GM21619 (cell line): ENCODE measurements around the gene CD40.
A peak's percentile ranks its signal among the peaks of the same experiment; 100 is the strongest.
"Not testable (repeated sequence)": the region's sequence is repeated elsewhere in the genome, so short reads cannot be mapped to it uniquely, and the experiment has no call there.

Source experiments
- ATAC-seq: cut with Tn5 transposase; IDR thresholded peaks from one replicate; pipeline ENCODE4 v1.9.1; 2021; ENCODE audit not compliant: unreplicated experiment

Gene CD40

DNA sequence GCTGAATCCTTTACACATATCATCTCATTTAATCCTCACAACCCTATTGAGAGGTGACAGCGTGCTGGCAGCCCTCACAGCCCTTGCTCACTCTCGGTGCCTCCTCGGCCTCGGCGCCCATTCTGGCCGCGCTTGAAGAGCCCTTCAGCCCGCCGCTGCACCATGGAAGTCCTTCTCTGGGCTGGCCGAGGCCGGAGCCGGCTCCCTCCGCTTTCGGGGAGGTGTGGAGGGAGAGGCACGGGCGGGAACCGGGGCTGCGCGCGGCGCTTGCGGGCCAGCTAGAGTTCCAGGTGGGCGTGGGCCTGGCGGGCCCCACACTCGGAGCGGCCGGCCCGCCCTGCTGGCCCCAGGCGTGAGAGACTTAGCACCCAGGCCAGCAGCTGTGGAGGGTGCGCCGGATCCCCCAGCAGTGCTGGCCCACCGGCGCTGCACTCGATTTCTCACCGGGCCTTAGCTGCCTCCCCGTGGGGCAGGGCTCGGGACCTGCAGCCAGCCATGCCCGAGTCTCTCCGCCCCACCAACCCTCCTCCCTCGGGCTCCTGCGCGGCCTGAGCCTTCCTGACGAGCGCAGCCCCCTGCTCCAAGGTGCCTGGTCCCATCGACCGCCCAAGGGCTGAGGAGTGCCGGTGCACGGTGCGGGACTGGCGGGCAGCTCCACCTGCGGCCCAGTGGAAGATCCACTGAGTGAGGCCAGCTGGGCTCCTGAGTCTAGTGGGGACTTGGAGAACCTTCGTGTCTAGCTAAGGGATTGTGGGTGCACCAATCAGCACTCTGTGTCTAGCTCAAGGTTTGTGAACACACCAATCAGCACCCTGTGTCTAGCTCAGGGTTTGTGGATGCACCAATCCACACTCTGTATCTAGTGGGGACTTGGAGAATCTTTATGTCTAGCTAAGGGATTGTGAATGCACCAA is 26.2 kb upstream of the CD40 start:
- ATAC-seq = not testable (repeated sequence)

DNA sequence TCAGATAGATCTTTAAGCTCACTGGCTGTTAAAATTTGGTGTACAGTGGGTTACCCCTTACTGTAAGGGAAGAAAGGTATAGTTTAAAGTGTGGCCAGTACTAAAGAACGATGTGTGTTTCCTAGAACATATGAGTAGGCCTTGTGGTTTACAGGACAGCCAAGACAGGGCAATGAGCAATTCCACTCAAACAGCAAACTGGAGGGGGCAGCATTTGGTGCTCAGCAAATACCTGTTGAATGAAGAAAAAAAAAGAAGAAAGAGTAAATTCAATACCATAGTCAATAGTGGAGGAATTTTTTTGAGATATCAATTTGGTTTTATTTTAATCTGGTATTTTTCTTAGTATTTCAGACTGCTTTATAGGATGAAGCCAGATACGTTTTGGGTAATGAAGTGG is 24.6 kb upstream of the CD40 start:
- ATAC-seq = no peak

DNA sequence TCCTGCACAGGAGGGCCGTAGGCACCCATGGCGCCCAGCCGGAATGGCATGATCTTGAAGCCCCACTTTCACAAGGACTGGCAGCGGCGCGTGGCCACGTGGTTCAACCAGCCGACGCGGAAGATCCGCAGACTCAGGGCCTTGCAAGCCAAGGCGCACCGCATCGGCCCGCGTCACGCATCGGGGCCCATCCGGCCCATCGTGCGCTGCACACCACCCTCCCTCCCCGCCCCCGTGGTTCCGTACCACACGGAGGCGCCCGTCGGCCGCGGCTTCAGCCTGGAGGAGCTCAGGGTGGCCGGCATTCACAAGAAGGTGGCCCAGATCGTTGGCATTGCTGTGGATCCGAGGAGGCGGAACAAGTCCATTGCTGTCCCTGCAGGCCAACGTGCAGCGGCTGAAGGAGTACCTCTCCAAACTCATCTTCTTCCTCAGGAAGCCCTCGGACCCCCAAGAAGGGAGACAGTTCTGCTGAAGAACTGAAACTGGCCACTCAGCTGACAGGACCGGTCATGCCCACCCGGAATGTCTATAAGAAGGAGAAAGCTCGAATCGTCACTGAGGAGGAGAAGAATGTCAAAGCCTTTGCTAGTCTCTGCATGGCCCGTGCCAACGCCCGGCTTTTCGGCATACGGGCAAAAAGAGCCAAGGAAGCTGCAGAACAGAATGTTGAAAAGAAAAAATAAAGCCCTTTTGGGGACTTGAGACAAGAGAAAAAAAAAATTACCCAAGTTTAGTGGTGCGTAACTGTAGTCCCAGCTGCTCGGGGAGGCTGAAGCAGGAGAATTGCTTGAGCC is 18.4 kb upstream of the CD40 start:
- no peak for ATAC-seq

DNA sequence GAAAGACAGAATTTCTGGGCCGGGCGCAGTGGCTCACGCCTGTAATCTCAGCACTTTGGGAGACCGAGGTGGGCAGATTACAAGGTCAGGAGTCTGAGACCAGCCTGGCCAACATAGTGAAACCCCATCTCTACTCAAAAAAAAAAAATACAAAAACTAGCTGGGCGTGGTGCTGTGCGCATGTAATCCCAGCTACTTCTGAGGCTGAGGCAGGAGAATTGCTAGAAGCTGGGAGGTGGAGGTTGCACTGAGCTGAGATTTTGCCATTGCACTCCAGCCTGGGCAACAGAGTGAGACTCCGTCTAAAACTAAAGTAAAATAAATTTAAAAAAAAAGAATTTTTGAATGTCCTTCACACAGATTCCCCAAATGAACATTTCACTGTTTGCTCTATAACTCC is 17.7 kb upstream of the CD40 start:
- not testable (repeated sequence) for ATAC-seq

DNA sequence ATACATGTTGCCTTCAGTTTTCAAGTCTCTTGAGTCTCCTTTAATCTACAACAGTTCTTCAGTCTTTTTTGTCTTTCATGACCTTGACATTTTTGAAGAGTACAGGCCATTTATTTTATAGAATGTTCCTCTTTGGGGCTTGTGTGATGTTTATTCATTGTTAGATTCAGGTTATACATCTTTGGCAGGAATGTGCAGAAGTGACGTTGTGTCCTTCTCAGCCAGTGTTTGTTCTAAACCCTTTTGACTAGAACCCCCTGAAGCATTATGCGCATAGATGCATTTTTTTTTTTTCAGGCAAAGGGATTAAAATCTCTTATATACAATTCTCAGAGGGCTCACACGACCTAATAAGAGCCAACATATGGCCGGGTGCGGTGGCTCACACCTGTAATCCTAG is 17.1 kb upstream of the CD40 start:
- no peak for ATAC-seq

DNA sequence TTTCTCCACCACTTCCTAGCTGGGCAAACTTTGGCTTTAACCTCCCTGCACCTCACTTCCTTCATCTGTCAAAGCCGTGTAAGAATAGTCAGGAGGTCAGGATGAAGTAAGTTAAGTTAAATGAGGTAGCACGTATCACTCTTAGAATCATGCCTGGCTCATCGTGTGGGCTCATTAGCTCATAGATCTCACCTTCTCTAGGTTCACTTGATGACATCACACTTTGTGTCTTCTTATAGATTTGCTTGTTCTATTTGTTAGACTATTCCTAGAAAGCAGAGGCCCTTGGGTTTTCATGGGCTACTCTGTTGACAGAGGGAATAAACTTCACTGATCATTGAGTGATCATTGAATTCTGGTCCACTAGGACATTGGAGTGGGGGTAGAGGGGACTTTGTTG is 16.2 kb upstream of the CD40 start:
- no peak for ATAC-seq

DNA sequence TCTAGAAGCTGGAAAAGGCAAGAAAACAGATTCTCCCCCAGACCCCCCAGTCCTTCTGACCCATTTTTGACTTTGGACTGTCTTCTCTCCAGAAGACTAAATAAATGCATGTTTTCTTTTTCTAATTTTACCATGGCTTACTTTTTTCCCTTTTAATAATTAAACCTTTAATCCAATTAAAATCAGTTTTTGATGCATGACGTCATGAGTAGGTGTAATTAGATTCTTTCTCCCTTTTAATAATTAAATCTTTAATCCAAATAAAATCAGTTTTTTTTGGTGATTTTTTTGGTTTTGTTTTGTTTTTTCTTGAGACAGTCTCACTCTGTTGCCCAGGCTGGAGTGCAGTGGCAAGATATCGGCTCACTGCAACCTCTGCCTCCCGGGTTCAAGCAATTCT is 15.2 kb upstream of the CD40 start:
- ATAC-seq = no peak

DNA sequence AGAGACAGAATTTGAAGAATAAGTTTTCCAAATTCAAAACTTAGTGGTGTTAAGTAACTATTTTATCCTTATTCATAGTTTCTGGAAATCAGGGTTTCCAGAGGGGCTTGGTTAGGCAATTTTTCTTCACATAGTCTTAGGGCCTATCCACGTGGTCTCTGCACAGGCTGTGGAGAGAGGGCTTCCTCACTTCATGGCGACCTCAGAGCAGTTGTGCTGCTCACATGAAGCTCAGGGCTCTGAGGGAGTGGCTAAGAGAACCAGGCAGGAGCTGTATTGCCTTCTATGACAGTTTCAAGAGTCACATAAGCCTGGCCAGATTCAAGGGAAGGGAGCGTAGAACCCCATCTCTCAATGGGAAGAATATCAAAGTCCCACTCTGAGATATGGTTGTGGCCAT is 13.9 kb upstream of the CD40 start:
- ATAC-seq = no peak

DNA sequence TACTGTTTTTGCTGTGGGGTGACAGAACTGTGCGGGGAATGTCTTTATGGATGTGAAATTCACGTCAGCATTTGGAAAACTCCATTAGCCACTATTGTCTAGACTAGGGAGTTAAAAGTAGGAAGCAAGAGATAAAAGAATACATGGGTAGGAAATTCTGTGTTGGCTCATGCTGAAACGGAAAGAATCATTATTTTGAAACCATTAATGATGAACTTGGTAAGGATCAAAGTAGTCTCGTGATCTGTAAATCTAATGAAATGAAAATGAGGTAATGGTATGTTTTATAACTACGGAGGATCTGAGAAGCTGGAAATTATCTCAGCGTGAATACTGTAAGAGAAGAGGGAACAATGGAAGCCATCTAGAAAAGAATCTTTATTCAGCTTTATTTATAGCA is 11.1 kb upstream of the CD40 start:
- no peak for ATAC-seq

DNA sequence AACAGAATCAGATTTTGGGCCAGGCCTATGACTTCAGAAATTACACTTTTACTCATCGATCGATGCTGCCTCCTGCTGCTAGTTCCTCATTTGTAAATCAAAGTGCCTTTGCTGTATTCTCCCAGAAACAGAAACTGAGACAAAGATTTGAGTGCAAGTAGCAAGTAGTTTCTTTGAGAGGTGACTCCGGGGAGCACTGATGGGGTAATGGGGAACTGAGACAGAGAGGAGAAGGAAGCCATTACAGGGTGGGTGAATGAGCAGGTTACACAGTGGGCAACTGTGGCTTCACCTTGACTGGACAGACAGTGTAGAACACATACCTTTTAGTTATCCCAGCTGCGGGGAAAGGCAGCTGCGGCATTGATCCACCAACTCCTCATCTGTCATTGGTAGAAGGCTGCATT is 9.7 kb upstream of the CD40 start:
- peak; percentile 86 for ATAC-seq

DNA sequence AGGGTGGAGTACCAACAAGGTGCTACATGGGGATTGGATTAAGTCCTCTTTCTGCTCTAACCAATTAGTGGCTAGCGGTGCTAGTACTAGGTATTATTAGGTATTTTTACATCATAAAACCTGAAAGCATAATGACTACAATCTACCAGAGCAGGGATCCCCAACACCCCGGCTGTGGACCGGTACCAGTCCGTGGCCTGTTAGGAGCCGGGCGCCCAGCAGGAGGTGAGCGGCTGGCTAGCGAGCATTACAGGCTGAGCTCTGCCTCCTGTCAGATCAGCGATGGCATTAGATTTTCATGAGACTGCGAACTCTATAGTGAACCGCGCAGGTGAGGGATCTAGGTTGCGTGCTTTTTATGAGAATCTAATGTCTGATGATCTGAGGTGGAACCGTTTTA is 9.1 kb upstream of the CD40 start:
- no peak for ATAC-seq

DNA sequence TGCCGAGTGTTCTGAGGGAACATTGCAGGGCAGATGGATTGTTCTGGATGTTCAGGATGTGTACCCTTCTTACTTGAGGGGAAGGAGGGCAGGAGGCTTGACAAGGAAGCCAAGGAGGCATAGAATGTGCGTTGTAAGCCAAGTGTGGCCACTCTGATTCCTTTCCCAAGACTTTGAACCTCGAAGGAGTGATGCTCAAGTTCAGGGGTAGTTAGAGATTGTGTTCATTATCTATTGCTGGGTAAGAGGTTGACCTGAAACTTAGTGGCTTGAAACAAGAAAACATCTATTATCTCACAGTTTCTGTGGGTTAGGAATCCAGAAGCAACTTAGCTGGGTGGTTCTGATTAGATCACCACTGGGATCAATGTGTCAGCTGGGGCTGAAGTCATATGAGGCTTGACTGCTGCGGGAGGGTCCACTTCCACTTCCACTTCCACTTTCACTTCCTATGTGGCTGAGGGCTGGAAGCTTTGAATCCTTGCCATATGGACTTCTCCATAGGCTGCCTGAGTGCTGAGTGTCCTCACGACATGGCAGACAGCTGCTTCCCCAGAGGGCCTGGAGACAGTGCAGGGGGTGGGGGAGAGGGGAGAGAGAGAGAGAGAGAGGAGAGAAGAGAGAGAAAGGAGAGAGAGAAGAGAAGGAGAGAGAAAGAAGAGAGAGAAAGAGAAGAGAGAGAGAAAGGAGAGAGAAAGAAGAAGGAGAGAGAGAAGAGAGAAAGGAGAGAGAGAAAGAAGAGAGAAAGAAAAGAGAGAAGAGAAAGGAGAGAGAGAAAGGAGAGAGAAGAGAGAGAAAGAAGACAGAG is 6.9 kb upstream of the CD40 start:
- ATAC-seq = peak; percentile 45

DNA sequence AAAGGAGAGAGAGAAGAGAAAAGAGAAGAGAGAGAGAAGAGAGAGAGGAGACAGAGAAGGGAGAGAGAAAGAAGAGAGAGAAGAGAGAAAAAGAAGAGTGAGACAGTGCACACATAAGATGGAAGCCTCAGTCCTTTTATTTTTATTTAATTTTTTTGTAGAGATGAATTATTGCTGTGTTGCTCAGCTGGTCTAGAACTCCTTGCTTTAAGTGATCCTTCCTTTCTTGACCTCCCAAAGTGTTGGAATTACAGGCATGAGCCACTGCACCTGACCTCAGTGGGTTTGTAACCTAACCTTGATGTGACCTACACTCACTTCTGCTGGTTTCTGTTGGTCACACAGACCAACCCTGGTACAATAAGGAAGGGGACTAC is 6.3 kb upstream of the CD40 start:
- ATAC-seq = no peak

DNA sequence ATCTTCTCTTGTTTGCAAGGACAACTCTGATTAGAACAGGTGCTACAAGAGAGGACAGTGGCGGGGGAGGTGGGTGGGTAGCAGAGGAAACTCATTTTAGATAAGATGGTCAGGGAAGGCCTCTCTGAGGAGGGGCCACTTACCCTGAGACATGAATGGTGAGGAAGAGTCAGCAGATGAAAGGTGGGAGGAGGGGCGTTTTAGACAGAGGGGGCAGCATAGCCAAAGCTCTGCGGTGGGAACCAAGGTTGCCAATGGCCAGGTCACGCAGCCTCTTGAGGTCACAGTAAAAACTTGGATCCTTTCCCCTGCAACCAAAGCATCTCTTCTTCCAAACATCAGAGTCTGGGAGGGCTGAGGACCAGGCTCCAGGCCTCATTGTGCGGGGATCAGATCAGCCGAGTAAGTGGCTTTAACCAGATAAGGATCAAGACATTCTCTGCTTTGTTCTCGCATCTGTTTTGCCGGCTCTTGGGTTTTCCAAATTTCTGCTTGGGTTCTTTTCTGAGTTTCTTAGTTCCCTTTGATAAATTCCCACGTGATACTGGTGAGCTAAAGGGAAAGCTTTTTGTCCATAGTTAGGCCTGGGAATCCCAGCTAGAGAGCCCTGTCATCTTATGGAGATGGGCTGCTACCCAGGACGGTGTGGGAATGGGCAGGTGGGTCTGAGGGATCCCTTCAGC is 5.5 kb upstream of the CD40 start:
- ATAC-seq = no peak

DNA sequence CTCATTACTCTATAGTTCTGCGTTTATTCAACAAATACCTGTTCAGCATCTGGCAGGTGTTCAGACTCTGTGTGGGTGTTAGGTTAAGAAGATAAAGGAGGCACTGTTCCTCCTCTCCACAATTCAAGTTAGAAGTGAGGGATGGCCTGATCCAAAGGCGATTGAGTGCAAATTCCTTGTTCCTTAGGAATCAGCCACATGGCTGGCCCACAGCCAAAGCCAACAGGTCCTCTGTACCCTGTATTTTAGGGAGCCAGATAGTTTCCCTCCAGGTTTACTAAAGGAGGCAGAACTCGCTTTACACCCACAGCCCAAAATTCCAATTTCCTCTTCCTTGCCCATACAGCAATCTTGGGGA is 5.0 kb upstream of the CD40 start:
- ATAC-seq = no peak

DNA sequence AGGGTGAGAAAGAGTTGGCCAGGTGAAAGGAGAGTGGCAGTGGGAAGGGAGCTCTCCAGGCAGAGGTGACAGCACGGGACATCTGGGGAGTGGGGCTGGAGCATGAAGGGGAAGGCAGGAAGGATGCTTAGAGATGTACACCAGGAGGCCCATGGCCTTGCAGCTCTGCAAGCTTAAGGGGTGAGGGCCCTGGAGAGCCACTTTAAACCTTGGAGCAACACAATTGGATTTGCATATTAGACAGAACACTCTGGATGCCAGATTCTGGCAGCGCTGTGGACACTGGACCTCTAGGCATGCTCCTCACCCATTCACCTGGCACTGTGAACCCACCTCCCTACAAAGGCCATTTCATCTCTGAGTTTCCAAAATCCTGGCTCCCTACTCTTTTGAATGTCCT is 3.7 kb upstream of the CD40 start:
- ATAC-seq = no peak

DNA sequence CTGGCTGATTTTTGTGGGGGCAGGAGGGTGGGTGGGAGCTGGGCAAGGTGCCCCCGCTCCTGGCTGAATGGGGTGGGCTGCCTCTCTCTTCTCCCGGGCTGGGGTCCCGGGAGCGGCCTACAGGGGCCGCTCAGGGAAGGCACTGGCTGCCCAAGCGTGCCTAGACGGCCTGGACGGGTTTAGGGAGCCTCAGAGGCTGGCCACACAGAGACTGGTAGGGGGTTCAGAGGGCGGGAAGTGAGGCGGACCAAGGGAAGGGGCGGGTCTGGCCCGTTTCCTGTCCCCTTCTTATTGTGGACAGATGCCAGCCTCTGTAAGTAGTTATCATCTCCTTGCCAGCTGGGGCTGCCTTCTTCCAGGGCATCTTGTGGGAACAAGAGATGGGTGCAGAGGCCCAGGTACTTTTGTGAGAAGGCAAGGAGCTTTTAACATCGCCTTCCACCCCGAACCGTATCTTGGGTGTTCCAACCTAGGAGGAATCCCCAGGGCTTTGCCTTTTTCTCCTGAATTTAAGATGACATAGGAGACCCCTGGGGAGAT is 437 bp downstream of the CD40 start:
- peak; percentile 37 for ATAC-seq

DNA sequence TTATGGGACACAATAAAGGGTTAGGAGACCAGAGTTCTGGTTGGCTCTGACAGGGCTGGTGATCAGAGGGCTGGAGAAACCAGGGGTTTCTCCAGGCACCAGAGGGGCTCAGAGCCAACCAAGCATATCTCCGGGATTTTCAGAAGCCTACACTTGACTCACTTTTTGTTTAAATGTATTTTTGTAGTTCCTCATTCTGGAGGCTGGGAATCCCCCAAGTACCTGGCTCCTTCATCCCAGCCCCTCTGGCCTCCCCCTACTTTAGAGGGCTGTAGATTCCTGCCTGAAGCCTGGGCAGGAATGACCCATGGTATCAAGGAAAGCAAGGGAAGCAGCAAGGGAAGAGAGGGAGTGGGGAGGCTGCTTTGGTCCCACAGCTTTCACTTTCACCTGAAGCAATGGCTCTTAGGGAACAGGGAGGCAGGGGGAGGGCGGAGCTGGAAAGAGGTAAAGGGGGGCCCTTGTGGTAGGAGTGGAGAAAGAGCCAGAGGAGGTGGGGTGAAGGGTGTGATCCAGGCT is 973 bp downstream of the CD40 start:
- peak; percentile 40 for ATAC-seq

DNA sequence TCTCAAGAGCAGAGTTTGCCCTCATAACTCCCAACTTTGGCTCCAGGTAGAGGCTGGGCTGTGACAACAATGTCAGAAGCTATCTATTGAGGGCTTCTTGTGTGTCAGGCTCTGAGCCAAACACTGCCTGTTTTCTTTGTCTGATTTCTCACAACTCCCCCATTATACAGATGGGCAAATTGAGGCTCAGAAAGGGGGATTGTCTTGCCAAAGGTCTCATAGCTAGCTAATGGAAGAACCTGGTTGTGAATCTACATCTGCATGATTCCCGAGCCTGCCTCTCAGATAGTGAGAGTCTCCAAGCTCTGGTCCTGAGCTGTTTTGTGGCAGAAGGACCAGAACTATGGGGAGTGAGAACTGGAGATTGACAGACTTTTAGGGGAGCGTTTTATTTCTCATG is 1.4 kb downstream of the CD40 start:
- no peak for ATAC-seq

DNA sequence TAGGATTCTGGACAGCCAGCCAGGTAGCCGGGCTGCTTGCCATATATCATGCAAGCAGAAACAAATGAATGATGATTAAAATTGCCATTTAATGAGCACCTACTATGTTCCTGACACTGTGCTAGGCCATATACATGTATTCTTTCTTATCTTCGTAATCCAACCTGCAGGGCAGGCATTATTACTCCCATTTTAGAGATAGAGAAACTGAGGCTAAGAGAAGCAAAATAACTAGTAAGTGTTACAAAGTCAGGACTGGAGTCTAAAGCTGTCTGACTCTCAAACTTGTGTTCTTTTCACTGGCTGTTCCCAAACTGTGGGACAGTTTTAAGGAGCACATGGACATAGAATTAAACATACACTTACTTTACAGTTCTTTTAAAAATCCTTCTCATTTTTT is 2.0 kb downstream of the CD40 start:
- no peak for ATAC-seq
